SK-N-SH treated with all-trans-retinoic acid at 6 μM for 48 hours (cell line): ENCODE measurements around the gene TIAM1.

Source experiments
- ARNTL ChIP-seq: fragments of 450-650 bp; formaldehyde crosslinking; IDR thresholded peaks from 2 replicates; pipeline ENCODE4 v1.5.0; 2020; ENCODE audit warnings: low read depth, mild to moderate bottlenecking, moderate library complexity, borderline replicate concordance
- CREB5 ChIP-seq: fragments of 250-450 bp; sonication (Bioruptor Pico); IDR thresholded peaks from 2 replicates; pipeline ENCODE4 v1.5.1; 2020; ENCODE audit warnings: low read depth, mild to moderate bottlenecking, moderate library complexity
- ISL1 ChIP-seq: fragments of 250-450 bp; sonication (Bioruptor Pico); IDR thresholded peaks from 2 replicates; pipeline ENCODE4 v2.1.2; 2022; ENCODE audit warnings: mild to moderate bottlenecking, moderate library complexity
- OSR1 ChIP-seq: fragments of 250-450 bp; sonication (Bioruptor Pico); IDR thresholded peaks from 2 replicates; pipeline ENCODE4 v1.8.0; 2022; ENCODE audit warnings: moderate library complexity, mild to moderate bottlenecking, inconsistent platforms
- PATZ1 ChIP-seq: fragments of 250-450 bp; sonication (Bioruptor Pico); IDR thresholded peaks from 2 replicates; pipeline ENCODE4 v1.8.0; 2020; ENCODE audit warnings: mild to moderate bottlenecking, moderate library complexity, borderline replicate concordance
- RARB ChIP-seq: fragments of 250-450 bp; sonication (Bioruptor Pico); IDR thresholded peaks from 2 replicates; pipeline ENCODE4 v1.8.0; 2021; ENCODE audit warnings: mild to moderate bottlenecking, moderate library complexity
- TCF4 ChIP-seq: fragments of 250-450 bp; sonication (Bioruptor Pico); IDR thresholded peaks from 2 replicates; pipeline ENCODE4 v1.8.0; 2021; ENCODE audit warnings: mild to moderate bottlenecking, moderate library complexity, borderline replicate concordance
- TSHZ2 ChIP-seq: fragments of 250-450 bp; sonication (Bioruptor Pico); IDR thresholded peaks from 2 replicates; pipeline ENCODE4 v1.5.0; 2020; ENCODE audit warnings: mild to moderate bottlenecking, moderate library complexity
- ZFP3 ChIP-seq: fragments of 250-450 bp; sonication (Bioruptor Pico); IDR thresholded peaks from 2 replicates; pipeline ENCODE4 v1.5.0; 2020; ENCODE audit warnings: mild to moderate bottlenecking, moderate library complexity
- ZFP30 ChIP-seq: fragments of 450-650 bp; formaldehyde crosslinking; IDR thresholded peaks from 2 replicates; pipeline ENCODE4 v1.5.0; 2022; ENCODE audit warnings: mild to moderate bottlenecking, moderate library complexity
- ZNF565 ChIP-seq: fragments of 450-650 bp; formaldehyde crosslinking; conservative IDR thresholded peaks from 2 replicates; pipeline ENCODE4 v1.5.0; 2020; ENCODE audit warnings: low read depth, mild to moderate bottlenecking, moderate library complexity

GRCh38 chr21:31143036-31143435, 201.0 kb downstream of the TIAM1 start:
- TF ChIP-seq ZFP3 = no peak
- no peak for TF ChIP-seq TCF4 (CRISPR knock-in tag)
- no peak for TF ChIP-seq TSHZ2
- TF ChIP-seq ZNF565 = no peak
- TF ChIP-seq OSR1 = no peak
- no peak for TF ChIP-seq ISL1
- TF ChIP-seq CREB5 (CRISPR knock-in tag) = no peak
- TF ChIP-seq ZFP30 (CRISPR knock-in tag) = no peak
- no peak for TF ChIP-seq PATZ1 (CRISPR knock-in tag)
- no peak for TF ChIP-seq RARB (CRISPR knock-in tag)
- no peak for TF ChIP-seq ARNTL
